Head of caudate nucleus (tissue), 42 donors: ENCODE data around the gene SMIM5.
A peak's percentile ranks its signal among the peaks of the same experiment; 100 is the strongest.
"Not testable (repeated sequence)": the region's sequence is repeated elsewhere in the genome, so short reads cannot be mapped to it uniquely, and the experiment has no call there.

Experiments
- DNase-seq, 42 donors: peaks; one replicate each; pipeline versions ENCODE4 v3.0.0 to v3.0.0-alpha.2; 2020 to 2021; ENCODE audit warnings: mixed read lengths in 7 of 42
- intact Hi-C: fragments of 100-400 bp; cut with DNase I; formaldehyde crosslinking; loops from one replicate; pipeline ENCODE4 v1.15.0; 2022

The SMIM5 gene

GRCh38 chr17:75632863-75633485 is at the start of gene SMIM5:
TSS of gene SMIM5 (plus strand) at chr17:75633434. CDS start at chr17:75640202, 6,768 bp downstream.
- peak; percentile 84 to 99 (median 96) for DNase-seq
- intact Hi-C loops, result no loop called here

DNA sequence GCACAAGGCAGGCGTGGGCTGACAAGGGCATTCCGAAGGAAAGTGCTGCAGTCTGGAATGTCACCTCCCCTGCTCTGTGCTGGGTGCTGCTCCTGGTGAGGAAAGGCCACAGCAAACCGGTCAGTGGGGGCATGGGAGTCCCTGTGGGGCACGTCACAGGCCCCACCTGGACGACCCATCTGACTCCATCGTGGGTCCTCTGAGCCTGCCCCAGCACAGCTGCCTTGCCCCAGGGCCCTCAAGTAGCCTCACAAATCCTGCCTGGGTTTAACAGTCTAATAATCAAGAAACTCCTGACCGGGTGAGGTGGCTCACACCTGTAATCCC is 48.4 kb upstream of the SMIM5 start:
- intact Hi-C loops, result loop anchor here (5.0 to 10.0 kb wide), 2 partner anchors 68 to 160 kb away; partner anchors contain the start of genes CASKIN2 and TSEN54
- DNase-seq, result no peak

GRCh38 chr17:75587675-75588595 is 45.3 kb upstream of the SMIM5 start, which contains the start of gene MYO15B:
TSS of gene MYO15B (plus strand) at chr17:75587800. CDS start at chr17:75588058, 258 bp downstream.
- intact Hi-C loops, result loop anchor here (5.0 to 10.0 kb wide), 2 partner anchors 71 to 163 kb away; partner anchors contain the start of genes CASKIN2 and TSEN54
- DNase-seq, result peak in 41 of 42 donors; percentile 25 to 81 (median 59)

DNA sequence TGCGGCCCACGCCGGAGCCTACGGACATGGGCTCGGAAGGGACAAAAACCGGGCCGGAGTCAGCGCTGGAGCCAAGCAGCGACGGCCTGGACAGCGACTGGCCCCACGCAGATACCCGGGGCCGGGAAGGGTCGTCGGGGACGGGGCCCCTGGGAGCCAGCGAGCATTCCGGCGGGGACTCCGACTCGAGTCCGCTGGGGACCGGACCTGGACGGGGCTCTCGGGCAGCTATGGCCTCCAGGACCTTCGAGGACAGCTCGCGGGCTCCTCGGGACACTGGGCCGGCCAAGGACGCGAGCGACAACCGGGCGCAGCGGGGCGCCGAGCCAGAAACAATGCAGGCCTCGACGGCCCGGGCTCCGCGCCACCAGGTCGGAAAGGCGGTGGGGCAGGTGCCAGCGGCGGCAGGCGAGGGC is 44.6 kb upstream of the SMIM5 start:
- intact Hi-C loops, result loop anchor here (5.0 to 10.0 kb wide), 2 partner anchors 71 to 164 kb away; partner anchors contain the start of genes CASKIN2 and TSEN54
- peak in 23 of 42 donors; percentile 2 to 62 (median 32) for DNase-seq

DNA sequence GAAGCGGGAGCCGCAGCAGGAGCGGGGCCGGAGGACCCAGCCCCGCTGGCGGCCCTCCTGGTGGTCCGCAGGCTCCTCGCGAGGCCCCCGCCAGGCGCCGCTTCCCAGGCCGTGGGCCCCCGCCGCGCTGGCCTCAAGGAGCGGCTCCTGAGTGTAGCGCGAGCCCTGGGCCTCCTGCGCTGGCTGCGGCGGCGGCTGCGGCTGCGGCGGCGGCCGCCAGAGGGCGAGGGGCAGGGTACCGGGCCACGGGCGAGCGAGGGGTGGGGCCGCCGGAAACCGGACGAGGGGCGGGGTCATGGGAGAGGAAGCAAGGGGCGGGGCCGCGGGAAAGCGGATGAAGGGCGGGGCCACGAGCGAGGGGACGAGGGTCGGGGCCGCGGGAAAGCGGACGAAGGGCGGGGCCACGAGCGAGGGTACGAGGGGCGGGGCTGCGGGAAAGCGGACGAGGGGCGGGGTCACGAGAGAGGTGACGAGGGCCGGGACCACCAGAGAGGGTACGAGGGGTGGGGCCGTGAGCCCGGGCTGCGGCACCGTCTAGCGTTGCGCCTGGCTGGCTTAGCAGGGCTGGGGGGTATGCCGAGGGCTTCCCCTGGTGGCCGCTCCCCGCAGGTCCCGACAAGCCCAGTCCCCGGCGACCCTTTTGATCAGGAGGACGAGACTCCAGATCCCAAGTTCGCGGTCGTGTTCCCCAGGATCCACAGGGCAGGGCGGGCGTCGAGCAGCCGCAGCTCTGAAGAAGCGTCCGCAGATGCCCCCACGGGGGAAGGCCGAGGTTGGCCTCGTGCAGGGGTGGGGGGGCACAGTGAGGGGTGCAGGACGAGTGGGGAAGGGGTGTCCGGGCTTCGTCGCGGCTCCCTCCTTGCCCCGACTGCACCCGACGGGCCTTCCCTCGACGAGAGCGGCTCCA is 44.0 kb upstream of the SMIM5 start:
- peak; percentile 82 to 99 (median 95) for DNase-seq
- intact Hi-C loops, result loop anchor here (5.0 to 10.0 kb wide), 2 partner anchors 72 to 164 kb away; partner anchors contain the start of genes CASKIN2 and TSEN54

GRCh38 chr17:75589919-75590303 is 43.3 kb upstream of the SMIM5 start:
- intact Hi-C loops, result loop anchor here (5.0 to 10.0 kb wide), 2 partner anchors 73 to 165 kb away; partner anchors contain the start of genes CASKIN2 and TSEN54
- peak in 4 of 42 donors; percentile 16 to 45 (median 16) for DNase-seq

- DNase-seq, result no peak
- intact Hi-C loops, result no loop called here
Observed at GRCh38 chr17:75590314-75590761, 42.9 kb upstream of the SMIM5 start.

GRCh38 chr17:75590849-75591721 is 42.1 kb upstream of the SMIM5 start:
- intact Hi-C loops, result no loop called here
- no peak for DNase-seq

- DNase-seq, result no peak
- intact Hi-C loops, result no loop called here
Observed at GRCh38 chr17:75591722-75592302, 41.4 kb upstream of the SMIM5 start.

- DNase-seq, result no peak
- intact Hi-C loops, result no loop called here
Observed at GRCh38 chr17:75592348-75593020, 40.8 kb upstream of the SMIM5 start.

GRCh38 chr17:75593430-75593829 is 39.8 kb upstream of the SMIM5 start:
- DNase-seq, intact Hi-C loops: not testable (repeated sequence)

- intact Hi-C loops, result no loop called here
Observed at GRCh38 chr17:75594499-75595283, 38.5 kb upstream of the SMIM5 start.

DNA sequence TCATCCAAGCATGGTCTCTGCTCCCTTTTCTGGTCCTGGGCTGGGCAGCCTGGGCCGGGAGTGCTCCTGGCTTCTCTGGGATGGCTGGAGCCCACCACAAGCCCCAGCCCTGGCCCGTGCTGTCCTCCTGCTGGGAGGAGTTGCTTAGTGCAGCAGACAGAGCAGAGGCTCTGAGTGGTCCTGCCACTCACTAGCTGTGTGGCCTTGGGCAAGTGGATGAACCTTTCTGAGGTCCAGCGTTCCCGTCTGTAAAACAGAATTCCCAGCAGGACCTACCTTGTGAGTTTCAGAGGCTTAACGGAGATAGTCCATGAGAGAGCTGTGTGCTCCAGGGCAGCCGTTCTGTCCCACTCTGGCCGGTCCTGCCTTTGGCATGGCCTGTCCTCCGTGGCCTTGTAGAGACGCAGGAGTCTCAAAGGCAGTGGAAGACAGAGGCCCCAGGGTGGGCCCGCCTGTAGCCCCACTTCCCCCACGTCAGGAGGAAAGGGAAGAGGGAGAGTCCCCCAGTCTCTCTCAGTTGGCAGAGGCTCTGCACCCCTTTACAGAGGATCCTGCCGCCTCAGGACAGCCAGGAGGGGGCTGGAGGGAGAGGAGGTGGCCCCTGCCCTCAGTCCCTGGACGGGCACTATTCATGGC is 37.8 kb upstream of the SMIM5 start:
- intact Hi-C loops, result no loop called here
- no peak for DNase-seq

More at GRCh38 chr17:75594499-75595283, 38.5 kb upstream of the SMIM5 start:
- DNase-seq, result no peak

DNA sequence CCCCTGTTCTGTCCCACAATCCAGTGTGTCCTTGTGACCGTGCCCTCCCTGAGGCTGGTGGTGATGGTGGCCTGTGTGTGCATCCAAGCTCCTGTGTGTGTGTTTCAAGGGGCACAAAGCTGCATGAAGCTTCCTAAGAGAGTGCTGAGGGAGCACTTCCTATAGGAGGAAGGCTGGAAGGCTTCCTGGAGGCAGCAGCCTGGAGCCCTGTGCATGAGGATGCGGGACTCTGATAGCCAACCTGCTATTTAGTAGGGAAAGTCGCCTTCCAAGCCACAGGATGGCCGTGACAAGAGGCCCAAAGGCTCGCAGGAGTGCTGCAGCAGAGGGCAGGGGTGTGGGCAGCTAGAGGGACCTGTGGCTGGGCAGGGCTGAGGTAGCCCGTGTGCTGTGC is 37.3 kb upstream of the SMIM5 start:
- no peak for DNase-seq
- intact Hi-C loops, result no loop called here

GRCh38 chr17:75596320-75597087 is 36.7 kb upstream of the SMIM5 start:
- intact Hi-C loops, result no loop called here
- DNase-seq, result no peak
